HG03432 (cell line): Measurements from ENCODE around the gene FBN2.
"Not testable (repeated sequence)": the region's sequence is repeated elsewhere in the genome, so short reads cannot be mapped to it uniquely, and the experiment has no call there.

Experiments used
- ATAC-seq: cut with Tn5 transposase; IDR thresholded peaks from one replicate; pipeline ENCODE4 v1.9.1; 2021; ENCODE audit warnings: mild to moderate bottlenecking, moderate library complexity; ENCODE audit not compliant: unreplicated experiment

Gene FBN2

DNA sequence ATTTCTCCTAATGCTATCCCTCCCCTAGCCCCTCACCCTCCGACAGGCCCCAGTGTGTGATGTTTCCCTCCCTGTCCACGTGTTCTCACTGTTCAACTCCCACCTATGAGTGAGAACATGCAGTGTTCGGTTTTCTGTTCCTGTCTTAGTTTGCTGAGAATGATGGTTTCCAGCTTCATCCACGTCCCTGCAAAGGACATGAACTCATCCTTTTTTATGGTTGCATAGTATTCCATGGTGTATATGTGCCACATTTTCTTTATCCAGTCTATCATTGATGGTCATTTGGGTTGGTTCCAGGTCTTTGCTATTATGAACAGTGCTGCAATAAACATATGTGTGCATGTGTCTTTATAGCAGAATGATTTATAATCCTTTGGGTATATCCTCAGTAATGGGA is 216.6 kb downstream of the FBN2 start:
- ATAC-seq = not testable (repeated sequence)

DNA sequence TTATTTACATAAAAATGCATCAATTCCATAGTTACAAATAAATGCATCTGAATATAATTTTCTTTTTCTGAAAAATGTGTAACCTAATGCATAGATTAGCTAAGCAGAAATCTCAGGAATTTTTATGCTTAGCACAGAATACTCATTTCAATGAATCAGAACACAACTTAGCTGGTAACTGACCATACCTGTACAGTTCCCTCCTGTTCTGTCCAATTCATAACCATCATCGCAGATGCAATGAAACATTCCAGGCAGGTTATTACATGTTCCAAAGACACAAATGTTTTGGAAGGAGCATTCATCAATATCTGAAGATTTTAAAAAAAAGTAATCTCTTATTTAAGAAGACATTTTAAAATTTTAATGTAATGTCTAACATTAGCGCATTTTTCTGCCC is 219.4 kb downstream of the FBN2 start:
- no peak for ATAC-seq

DNA sequence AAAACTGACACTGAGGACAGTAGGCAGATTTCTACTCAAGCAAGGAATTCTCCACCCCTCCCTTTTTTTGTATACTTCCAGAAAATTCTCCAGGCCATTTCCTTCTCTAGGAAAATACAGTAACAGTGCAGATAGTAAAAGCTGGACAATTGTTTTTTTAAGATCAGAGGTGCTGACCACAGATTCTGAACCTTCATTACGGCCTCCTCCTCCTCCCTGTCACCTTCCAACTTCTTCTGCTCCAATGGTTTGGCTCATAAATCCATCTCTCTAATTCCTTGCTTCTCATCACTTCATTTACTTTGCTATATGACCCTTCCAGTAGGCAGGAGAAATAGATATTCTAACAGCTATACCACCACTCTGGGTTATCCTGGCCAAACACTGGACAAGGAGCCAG is 220.6 kb downstream of the FBN2 start:
- no peak for ATAC-seq

DNA sequence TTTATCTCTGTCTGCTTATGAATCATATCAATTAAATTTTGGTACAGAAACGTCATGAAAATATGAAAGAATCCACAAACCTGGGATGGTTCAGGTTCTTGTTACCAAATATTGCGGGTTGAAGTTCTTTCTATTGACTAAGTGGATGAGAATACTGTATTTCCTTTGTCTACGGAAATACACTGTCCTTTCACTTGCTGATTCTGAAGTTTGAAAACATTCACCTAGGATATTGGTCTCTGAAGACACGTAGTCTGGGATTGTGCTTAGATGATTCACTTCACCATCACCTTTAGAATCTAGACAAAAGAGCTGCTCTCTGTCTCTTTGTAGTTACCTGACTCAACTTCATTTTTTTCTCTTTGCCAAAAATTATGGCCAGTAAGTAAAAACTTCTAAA is 222.4 kb downstream of the FBN2 start:
- ATAC-seq = no peak

DNA sequence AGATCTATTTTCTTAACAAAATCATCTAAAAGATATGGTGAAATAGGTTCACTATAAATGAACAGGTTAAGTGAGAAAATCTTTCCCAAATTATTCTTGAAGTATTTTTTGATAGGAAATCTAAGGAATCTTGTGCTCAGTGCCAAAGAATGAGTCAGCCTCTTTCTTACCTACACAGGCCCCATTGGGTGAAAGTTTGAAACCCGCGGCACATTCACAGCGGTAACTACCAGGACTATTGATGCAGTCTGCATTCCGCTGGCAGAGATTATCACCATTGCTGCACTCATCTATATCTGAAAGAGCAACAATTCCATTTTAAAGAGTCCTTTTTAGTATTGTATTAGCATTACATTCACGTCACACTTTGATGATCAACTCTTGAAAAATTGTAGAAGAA is 232.7 kb downstream of the FBN2 start:
- ATAC-seq = no peak

DNA sequence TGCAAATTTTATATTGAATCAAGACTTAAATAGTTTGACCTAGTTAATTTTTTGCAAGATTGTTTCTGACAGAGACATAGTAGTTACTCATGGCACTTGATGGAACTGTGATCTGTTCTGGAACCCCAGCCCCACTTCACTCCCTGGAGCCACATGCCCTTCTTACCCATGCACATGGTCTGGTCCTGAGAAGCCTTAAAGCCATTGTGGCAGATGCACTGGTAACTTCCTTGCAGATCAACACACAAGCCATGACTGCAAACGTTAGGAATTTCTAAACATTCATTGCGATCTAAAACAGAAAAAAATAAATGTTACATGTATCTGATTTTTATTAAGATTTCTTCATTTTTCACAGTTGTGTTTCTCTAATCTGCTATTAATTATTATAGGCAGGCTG is 233.3 kb downstream of the FBN2 start:
- no peak for ATAC-seq

DNA sequence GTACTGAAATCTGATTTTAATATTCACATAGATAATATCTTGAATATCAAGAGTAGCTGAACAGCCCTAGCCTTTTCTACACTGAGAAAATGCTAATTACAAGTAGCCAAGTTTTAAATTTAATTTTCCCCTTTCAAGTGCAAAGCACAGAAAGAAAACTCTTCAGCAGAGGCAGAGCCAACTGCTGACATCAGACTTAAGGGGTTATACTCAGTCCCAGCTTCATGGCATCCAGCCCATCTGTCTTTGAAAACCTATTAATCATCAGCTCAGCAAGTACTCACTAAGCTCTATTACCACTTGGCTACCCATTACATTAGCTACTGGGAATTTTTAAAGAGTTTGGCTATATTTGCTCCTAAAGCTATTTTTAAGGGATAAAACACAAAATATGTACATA is 234.0 kb downstream of the FBN2 start:
- no peak for ATAC-seq

DNA sequence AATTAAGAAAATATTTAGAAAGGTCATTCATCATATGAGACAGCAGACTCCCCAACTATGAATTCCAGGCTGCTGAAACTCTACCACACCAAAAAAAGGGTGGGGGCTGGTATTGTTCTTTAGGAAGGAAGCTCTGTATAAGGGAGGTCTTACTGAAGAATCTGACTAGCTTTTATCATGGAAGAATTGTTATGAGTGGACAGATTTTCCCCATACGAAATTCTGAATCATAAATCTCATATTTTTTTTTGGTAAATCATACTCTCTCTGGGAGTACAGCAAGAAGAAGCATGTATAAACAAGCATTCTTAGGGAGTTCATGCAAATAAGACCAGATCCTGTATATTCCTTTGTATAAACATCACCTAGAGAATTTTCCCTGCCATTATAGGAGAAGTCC is 234.5 kb downstream of the FBN2 start:
- ATAC-seq = no peak

DNA sequence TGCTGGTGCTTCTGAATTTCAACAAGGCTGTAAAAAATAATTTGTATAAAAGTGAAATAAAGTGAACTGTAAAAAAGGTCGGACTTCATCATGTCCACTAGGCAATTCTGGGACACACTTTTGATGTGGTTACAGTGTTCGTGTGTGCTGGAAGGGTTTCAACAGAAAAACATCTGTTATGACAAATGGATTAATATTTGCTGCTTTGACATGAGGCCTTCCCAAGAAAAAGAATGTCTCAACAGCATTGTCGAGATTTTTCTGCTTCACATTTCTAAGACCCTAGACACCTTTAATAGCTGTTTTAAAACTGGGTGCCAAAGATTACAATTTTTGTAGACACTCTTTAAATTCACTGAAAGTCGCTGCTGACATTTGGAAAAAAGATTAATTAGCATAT is 237.9 kb downstream of the FBN2 start:
- ATAC-seq = no peak

DNA sequence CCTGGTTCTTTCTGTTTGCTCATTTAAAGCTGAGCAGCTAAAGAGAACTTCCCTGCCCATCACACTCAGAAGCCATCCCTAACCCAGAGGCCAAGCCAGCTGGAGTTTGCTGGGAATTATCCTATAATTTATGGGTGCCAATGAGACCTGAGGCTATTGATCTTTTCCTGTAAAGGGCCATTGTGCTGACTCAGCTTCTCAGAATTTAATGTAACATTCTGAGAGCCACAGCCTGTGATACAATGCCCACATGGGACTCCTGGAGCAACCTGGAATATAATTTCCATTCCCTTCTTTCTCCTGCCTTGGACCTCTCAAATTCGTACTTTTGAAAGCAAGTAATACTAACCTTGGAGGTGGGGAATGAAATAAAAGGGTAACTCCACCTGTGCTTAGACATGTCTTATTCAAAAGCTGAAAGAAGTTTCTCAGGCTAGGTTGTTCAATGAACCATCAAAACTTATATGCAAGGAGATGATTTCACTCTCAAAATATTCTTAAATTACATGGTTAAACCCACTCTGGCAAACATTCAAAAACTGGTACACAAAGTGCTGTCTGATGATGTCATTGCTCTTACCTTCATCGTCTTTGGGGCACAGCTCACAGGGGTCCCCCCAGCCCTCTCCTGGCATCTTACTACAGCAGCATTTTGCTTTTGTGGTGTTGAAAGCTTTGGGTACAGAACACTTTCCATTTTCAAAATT is 247.7 kb downstream of the FBN2 start:
- no peak for ATAC-seq

DNA sequence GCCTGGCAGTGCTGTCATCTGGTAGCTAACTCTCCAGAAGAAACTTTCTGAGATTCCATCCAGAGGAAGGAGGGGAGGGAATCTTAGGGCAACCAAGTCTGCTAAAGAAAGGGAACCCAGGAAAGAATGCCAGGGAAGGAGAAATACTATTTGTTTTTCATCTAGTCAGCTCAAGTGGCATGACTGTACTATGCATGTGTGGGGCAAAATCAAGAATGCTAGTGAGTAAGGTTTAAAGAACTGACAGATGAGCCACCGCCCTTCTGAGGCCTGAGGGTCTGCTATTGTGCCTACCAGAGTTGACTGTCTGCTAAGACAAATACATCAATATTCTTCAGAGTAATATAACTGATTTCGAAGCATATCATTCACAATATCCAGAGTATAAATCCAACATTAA is 250.3 kb downstream of the FBN2 start:
- ATAC-seq = no peak

DNA sequence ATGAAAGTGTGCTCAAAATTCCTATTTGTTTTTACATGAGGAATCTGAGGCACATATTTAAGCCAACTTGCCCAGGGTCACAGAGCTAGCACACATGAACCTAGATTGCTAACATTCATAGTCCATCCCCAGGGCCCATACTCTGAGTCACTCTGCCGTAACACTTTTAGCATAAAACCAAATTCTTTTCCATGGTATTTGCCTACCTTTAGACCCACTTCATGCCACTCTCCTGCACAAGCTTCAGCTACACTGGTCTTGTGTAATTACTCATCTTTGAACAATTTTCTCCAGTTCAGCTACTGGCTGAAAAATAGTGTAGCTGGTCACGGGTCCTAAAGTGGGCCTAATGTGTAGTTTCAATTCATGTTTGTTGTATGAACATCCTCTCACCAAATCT is 253.8 kb downstream of the FBN2 start:
- ATAC-seq = no peak

DNA sequence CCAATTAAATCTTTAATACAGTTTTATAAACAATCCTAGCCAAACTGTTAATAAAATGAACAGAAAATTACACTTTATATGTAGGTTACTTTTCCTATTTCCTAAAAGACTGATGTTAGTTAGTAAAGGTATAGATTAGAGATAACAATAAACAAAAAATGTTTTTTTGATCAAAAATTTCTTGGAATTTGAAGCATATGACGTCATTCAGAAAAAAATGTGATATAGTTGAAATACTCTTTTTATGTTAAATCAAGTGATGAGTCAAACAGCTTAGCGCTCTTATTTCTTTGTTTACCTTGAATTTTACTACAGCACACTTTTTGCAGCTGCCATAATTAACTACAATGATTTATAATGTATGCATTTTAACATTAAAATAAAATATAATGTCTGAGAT is 258.7 kb downstream of the FBN2 start:
- ATAC-seq = no peak

DNA sequence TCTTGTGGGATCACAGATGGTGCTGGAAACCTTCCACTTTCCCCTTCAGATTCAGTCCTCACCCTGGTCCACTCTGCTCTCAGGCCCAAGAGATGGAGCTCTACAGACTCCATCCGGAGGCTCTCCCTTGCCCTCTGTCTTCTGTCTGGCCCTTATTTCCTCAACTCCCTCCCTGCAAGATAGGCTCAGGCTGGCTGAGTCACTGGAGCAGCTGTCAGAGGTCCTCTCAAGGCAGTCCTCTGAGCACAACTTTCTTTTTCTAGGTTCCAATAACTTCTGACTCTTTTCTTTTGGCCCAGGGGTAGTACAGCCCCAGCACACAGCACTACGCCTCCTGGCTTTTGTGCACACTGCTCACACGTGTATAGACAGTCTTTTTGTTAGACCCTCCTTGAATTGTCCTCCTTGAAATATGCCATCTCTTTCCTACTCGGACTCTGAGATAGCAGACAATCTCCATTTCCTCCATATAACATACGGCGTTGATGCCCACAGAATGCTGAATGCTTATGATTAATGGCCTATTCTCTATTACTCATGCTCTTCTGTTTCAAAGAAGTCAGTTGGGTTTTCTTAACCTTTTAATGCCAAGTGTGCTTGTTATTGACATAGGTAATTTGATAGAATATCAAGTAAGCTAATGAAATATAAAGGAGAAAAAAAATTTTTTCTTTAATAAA is 261.4 kb downstream of the FBN2 start:
- ATAC-seq = no peak

DNA sequence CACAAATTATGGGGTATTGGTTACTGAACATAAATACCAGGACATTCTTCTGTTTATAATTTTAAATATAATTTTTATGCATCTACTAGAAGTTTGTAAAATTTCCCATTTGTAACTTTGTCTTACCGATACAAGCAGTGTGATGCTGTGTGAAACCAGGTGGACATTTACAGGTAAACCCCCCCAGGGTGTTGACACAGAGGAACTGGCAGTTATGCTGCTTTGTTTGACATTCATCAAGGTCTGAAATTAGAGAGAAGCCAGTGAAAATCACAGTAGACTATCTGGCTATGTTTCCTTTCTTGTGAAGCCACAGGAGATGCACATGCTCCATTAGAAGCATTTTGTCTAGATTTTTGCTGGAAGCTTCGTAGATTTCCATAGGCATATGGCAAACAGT is 263.6 kb downstream of the FBN2 start:
- ATAC-seq = no peak

DNA sequence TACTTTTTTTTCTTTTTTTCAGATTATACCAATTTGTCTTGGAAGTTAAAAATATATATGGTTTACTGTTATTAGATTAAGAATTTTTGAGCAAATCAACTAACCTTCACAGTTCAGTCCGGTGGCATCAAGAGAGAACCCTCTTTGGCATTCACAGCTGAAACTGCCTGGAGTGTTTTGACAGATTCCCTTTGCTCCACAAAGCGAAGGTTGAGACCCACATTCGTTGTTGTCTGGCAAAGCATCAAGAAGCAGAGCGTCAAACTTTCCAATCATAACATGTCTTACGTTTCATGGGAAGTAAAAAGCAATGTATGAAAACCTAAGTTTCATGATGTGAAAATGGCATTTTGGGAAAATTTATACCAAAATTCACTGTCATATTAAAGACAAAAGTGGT is 264.3 kb downstream of the FBN2 start:
- no peak for ATAC-seq

DNA sequence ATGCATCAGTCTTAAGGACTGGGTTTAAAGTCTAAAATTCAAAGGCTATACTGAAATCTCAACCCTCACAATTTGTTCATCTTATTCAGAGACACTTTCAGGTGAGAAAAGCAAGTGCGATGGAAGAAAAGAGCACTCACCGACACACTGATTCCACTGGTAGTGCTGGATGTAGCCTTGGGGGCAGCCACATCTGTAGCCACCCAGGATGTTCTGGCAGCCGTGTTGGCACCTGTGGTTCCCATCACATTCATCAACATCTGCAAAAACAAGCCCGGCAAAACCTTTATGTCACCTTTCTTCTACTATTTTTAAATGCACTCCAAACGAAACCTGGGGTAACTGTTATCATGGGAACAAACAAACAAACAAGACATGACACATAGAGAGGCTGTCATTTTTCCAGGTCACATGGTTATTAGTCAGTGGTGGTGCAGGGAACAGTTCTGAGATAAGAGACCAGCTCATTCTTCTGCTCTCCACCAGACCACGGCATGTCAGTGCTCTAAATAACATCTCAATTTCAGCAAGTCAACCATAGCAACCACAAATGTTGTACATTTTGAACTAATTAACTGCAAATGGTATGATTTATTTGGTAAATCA is 266.1 kb downstream of the FBN2 start:
- ATAC-seq = no peak

DNA sequence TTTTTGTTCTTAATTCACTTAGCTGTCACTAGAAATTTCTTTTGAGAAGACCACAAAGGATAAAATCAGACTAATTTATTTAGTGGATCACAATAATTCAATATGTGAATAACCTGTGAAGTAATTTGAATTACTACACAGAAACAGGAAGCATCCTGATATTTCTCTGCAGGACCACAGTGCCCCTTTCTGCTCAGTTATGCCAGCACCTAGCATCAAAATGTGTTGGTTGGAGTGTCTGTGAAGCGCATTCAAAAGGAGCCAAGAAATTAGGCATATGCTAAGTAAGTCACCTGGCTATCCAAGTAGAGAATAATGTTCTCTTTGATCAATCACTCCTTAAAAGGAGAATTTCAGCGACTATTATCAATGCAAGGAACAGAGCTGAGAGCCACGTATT is 267.0 kb downstream of the FBN2 start:
- ATAC-seq = no peak

DNA sequence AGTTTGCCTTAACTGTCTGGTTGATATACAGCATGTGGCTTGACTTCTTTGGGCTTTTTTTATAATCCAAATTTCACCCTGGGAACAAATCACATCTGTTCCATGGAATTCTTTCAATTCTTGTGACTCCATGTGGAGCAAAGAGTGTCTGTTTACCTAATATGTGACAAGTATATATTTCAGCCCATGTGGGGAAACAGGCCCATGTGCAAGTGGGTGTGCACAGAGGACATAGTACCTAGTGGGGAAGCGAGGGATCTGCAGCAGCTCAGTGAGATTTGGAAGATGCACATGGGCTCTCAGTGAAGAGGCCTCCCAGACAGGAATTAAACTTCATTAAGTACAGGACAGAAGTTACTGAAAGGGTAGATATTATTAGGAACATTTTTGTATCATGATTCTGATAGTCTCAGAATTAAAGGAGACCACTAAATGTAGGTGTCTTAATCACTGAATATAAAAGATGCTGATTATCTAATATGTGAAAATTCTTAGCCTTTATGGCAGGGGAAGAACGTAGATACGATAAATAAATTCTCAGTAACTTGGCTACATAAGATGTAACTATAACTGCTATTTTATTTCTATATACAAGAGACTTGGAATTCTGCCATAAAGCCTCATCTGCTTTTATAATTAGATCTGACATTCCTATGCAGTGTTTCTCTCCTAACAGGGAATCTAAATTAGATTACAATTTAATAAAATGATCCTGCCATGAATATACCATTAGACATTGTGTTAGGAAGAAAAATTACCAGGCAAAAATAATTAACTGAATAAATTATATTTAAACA is 273.3 kb downstream of the FBN2 start:
- ATAC-seq = no peak

DNA sequence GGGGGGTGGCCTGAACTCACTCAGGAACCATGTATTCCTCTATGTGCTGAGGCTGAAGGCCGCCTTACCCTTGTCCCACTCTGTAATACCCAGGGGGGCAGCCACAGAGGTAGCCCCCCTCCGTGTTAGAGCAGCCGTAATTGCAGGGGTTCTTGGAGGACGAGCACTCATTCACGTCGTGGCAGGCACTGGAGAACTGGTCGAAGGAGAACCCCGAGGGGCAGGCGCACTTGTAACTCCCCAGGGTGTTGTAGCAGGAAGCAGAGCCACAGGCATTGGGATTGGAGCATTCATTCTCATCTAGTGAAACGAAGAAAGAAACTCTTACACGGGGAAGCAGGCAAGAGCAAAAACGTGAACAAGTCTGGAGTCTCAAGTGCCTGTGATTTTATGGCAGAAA is 274.7 kb downstream of the FBN2 start:
- ATAC-seq = no peak

DNA sequence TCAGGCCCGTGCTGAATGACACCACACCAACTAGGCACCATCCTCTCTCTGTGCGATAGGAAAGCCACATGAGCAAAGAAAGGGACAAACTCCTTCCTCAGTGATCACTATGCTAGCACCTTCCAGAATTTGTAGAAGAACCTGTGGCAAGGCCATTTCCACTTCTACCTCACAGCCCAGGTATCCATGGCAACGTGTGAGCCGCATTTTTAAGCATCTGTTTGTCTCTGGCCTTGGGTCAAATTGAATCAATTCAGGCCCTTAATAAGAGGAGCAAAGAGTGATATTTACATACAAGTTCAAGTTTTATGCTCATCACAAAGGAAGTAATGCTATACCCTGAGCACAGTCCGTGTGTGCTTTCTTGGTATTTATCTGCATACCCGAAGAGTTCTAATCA is 275.1 kb downstream of the FBN2 start:
- ATAC-seq = no peak

DNA sequence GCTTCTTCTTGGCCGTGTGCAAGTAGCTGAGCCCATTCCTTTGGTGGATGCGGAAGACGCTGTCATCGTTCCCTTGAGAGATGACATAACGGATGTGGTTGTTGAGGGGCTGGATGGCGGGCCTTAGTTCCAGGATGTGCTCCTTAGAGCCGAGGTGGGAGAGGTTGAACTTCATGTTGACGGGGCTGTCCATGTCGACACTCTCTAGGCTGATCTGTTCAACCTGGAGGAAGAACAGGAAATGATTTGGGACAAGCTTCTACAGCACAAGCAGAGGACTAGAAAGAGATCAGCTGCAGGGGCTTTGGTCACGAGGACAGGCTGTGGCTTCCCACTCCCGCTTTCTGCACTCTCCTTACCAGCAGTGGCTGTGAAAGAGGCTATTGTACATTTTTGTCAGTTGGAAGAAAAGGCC is 278.4 kb downstream of the FBN2 start:
- no peak for ATAC-seq
